T-helper 17 cell (primary cell): ENCODE data around the gene WNT2. TPM values are rescaled to one million over a fixed set of nuclear protein-coding genes. Genes with fewer than 3 reads are reported as not detected.
"Not testable (repeated sequence)": the region's sequence is repeated elsewhere in the genome, so short reads cannot be mapped to it uniquely, and the experiment has no call there.

Source experiments
- ATAC-seq: fragments of 150-1000 bp; cut with Tn5 transposase; 2 replicates; pipeline ENCODE4 v1.10.0; 2021; ENCODE audit warnings: mild to moderate bottlenecking, moderate library complexity
- DNase-seq, 3 donors: peaks; one replicate each; pipeline versions ENCODE4 v3.0.0 to v3.0.0-alpha.2; 2020 to 2021
- H3K9me3 ChIP-seq: one replicate; pipeline ENCODE4 v1.7.0; 2013; ENCODE audit warnings: low read length, mild to moderate bottlenecking; ENCODE audit not compliant: control insufficient read depth, poor library complexity, severe bottlenecking
- H3K27ac Mint-ChIP-seq: one replicate; pipeline ENCODE4 v1.8.0; 2022; ENCODE audit warnings: mild to moderate bottlenecking, moderate library complexity, mixed read lengths
- H3K27me3 Mint-ChIP-seq: one replicate; pipeline ENCODE4 v1.8.0; 2022; ENCODE audit warnings: mixed read lengths
- H3K36me3 Mint-ChIP-seq: one replicate; pipeline ENCODE4 v1.8.0; 2022; ENCODE audit warnings: low read depth, mixed read lengths
- H3K4me1 Mint-ChIP-seq: one replicate; pipeline ENCODE4 v1.8.0; 2022; ENCODE audit warnings: mild to moderate bottlenecking, mixed read lengths
- H3K4me3 Mint-ChIP-seq: one replicate; pipeline ENCODE4 v1.8.0; 2022; ENCODE audit warnings: mild to moderate bottlenecking, moderate library complexity, mixed read lengths
- total RNA-seq, 4 donors: library from RNA in 2 of 4; stranded (reverse) in 2 of 4; gene quantifications; one replicate each; pipeline ENCODE4 v1.2.3 and lab custom pipeline; 2022 to 2026

WNT2 gene
- total RNA-seq, 2 donors from 2014 or later = not detected

DNA sequence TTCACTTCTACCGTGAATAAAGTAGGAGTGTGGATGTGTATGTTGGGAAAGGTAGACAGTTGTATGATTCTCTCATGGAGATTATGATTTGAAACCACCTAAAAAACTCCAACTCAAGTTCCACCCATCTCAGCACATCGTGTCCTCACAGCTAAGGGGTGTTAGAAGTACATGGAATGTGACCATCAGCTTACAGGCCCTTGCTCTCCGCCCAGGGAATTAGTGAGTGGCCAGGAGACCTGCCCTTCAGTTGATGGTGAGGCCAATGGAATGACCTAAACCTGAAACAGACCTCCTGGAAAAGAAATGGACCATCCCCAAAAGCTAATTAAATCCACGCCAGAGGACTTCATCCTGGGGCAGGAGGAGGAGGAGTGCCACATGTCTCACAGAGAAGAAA is 2.1 kb upstream of the WNT2 start:
- H3K27ac Mint-ChIP-seq = no peak overlapping the region
- peaks cover 3% of the 10 kb centered on the region for H3K36me3 Mint-ChIP-seq
- peaks cover 53% of the 10 kb centered on the region for H3K27me3 Mint-ChIP-seq
- no peaks in the 10 kb centered on the region for H3K9me3 ChIP-seq
- ATAC-seq (no peak), DNase-seq (no peak)
- no peak overlapping the region for H3K4me3 Mint-ChIP-seq
- H3K4me1 Mint-ChIP-seq = peaks cover 2% of the 10 kb centered on the region

GRCh38 chr7:117323851-117324711 is 1.2 kb upstream of the WNT2 start:
- DNase-seq = no peak
- Mint-ChIP-seq H3K27ac (no peak overlapping the region), H3K27me3 (peaks cover 55% of the 10 kb centered on the region), H3K4me3 (no peak overlapping the region), H3K36me3 (peaks cover 3% of the 10 kb centered on the region), H3K4me1 (peaks cover 2% of the 10 kb centered on the region)
- no peaks in the 10 kb centered on the region for H3K9me3 ChIP-seq
- no peak for ATAC-seq

GRCh38 chr7:117323305-117323850 is 520 bp upstream of the WNT2 start:
- Mint-ChIP-seq H3K4me1 (peaks cover 2% of the 10 kb centered on the region), H3K27ac (no peak overlapping the region), H3K36me3 (peaks cover 3% of the 10 kb centered on the region), H3K4me3 (no peak overlapping the region), H3K27me3 (peaks cover 58% of the 10 kb centered on the region)
- H3K9me3 ChIP-seq = no peaks in the 10 kb centered on the region
- DNase-seq = no peak
- ATAC-seq = no peak

GRCh38 chr7:117320523-117320922 is 2.3 kb downstream of the WNT2 start:
- peaks cover 53% of the 10 kb centered on the region for H3K27me3 Mint-ChIP-seq
- H3K27ac Mint-ChIP-seq = no peak overlapping the region
- ATAC-seq = no peak

GRCh38 chr7:117319181-117319580 is 3.7 kb downstream of the WNT2 start:
- Mint-ChIP-seq H3K4me1 (peaks cover 2% of the 10 kb centered on the region), H3K36me3 (peaks cover 3% of the 10 kb centered on the region), H3K27ac (no peak overlapping the region), H3K27me3 (peaks cover 44% of the 10 kb centered on the region), H3K4me3 (no peak overlapping the region)
- DNase-seq (no peak), ATAC-seq (no peak)
- H3K9me3 ChIP-seq = no peaks in the 10 kb centered on the region

More at GRCh38 chr7:117320523-117320922, 2.3 kb downstream of the WNT2 start:
- H3K36me3 Mint-ChIP-seq = peaks cover 3% of the 10 kb centered on the region
- H3K4me3 Mint-ChIP-seq = no peak overlapping the region
- no peaks in the 10 kb centered on the region for H3K9me3 ChIP-seq
- peaks cover 2% of the 10 kb centered on the region for H3K4me1 Mint-ChIP-seq
- DNase-seq = no peak

DNA sequence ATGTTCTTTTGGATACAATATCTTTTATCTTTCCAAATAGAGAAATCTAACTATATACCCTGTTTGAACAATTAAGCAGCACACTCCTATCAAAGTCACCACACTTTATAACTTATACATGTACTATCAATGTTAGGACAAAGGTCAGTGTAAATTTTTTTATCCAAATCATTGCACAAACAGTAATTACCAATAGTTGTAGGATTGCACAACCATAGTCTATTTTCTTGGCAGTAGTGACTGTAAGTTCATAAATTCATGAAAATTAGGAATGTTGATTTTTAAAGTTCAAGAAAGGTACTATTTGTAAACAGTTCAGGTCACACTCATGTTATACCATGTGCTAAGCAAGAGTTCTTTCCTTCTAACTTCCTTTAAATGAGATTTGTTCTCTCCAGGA is 9.3 kb downstream of the WNT2 start:
- no peaks in the 10 kb centered on the region for H3K36me3 Mint-ChIP-seq
- H3K27ac Mint-ChIP-seq = no peak overlapping the region
- H3K4me3 Mint-ChIP-seq = no peak overlapping the region
- no peaks in the 10 kb centered on the region for H3K9me3 ChIP-seq
- H3K4me1 Mint-ChIP-seq = no peaks in the 10 kb centered on the region
- DNase-seq = no peak
- peaks cover 15% of the 10 kb centered on the region for H3K27me3 Mint-ChIP-seq
- no peak for ATAC-seq

DNA sequence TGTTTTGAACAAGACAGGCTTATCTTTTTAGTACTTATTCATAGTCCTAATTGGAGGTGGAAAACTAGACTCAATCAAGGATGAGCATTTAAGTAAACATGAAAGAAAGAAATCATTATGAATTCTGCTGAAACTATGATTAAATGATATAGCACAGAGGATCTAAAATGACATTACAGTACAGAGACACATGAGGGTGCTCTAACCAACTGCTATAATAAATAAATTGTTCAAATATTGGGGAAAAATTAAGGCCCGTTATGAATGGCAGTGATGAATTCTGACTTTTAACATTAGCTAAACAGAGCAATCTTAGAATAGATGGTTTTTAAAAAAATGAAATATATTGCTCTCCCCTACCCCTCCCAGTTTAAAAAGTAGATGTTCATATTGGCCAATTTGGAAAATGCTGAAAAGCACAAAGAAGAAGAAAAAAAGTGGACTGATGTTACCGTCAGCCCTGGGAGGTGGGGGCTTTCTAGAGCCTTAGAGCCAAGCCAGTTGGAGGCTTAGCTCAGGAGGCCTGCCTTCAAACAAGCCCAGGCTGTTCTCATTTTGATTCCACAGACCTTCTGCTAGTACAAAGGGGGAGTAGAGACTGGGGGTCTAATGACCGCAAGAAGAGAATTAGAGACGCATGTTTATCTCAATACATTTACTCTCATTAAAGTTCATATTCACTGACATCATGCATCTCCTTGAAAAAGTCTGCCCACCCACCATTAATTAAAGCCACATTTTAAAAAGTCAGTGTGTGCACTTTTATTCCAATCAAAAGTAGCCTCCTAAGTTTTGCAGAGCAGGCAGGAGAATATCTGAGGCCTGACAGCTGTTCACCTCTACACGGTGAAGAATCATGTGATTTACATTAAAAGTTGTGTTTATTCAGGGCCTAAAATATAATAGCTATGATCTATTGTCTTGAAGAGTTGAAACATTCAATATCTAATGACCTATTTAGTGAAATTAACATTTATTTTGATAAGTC is 10.0 kb downstream of the WNT2 start:
- H3K9me3 ChIP-seq = no peaks in the 10 kb centered on the region
- H3K27me3 Mint-ChIP-seq = peaks cover 8% of the 10 kb centered on the region
- H3K36me3 Mint-ChIP-seq = no peaks in the 10 kb centered on the region
- no peak overlapping the region for H3K27ac Mint-ChIP-seq
- no peak overlapping the region for H3K4me3 Mint-ChIP-seq
- ATAC-seq (no peak), DNase-seq (no peak)
- H3K4me1 Mint-ChIP-seq = no peaks in the 10 kb centered on the region

GRCh38 chr7:117308891-117309290 is 14.0 kb downstream of the WNT2 start:
- Mint-ChIP-seq H3K4me1 (no peaks in the 10 kb centered on the region), H3K27me3 (peaks cover 14% of the 10 kb centered on the region), H3K36me3 (no peaks in the 10 kb centered on the region), H3K4me3 (no peak overlapping the region), H3K27ac (no peak overlapping the region)
- no peaks in the 10 kb centered on the region for H3K9me3 ChIP-seq
- ATAC-seq (no peak), DNase-seq (no peak)

DNA sequence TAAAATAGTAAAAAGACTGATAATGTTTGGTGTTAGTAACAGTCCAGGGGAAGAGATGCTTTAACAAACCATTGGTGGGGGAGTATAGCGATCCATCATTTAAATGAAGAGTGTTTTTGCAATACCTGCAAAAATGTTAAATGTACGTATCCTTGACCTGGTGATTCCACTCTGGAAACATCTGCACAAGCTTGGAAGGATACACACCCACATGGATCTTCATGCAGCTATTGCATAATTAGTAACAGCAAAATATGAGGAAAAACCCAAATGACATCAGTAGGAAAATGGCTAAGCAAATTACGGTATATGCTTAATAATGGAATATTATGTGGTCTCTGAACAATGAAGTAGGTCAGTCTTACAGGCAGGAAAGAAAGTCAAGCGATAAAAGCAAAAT is 20.5 kb downstream of the WNT2 start:
- Mint-ChIP-seq H3K36me3 (no peaks in the 10 kb centered on the region), H3K4me3 (no peak overlapping the region), H3K4me1 (no peaks in the 10 kb centered on the region), H3K27ac (no peak overlapping the region), H3K27me3 (peaks cover 6% of the 10 kb centered on the region)
- ATAC-seq (no peak), DNase-seq (no peak)
- no peaks in the 10 kb centered on the region for H3K9me3 ChIP-seq

GRCh38 chr7:117300506-117300905 is 22.4 kb downstream of the WNT2 start:
- not testable (repeated sequence) for H3K27ac Mint-ChIP-seq, DNase-seq, H3K4me3 Mint-ChIP-seq, H3K9me3 ChIP-seq, H3K27me3 Mint-ChIP-seq, ATAC-seq, H3K36me3 Mint-ChIP-seq, H3K4me1 Mint-ChIP-seq

GRCh38 chr7:117297606-117298005 is 25.3 kb downstream of the WNT2 start:
- Mint-ChIP-seq H3K27me3 (peaks cover 7% of the 10 kb centered on the region), H3K36me3 (no peaks in the 10 kb centered on the region), H3K4me1 (peaks cover 2% of the 10 kb centered on the region), H3K27ac (no peak overlapping the region), H3K4me3 (no peak overlapping the region)
- DNase-seq (no peak), ATAC-seq (no peak)
- H3K9me3 ChIP-seq = no peaks in the 10 kb centered on the region

- Mint-ChIP-seq H3K4me1 (peaks cover 2% of the 10 kb centered on the region), H3K4me3 (no peak overlapping the region)
- ATAC-seq = no peak
Measured at GRCh38 chr7:117296066-117296465, 26.8 kb downstream of the WNT2 start.

DNA sequence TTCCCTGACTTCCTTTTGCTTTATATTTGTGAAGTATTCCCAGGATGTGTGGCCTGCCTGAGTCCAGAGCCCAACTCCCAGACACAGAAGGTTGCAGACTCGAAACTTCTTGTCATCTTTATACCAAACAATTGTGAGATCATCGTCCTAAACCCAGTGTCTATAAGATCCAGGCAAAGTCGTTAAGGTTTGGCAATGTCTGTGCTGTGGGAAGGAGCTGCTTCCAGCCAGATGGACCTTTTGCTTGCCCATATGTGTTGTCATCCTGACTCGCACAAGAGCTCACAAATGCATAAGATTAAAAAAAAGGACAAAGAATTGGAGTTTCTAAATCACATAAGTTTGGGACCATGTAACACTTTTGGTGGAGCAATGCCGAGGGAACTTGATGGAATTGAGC is 37.0 kb downstream of the WNT2 start:
- no peaks in the 10 kb centered on the region for H3K9me3 ChIP-seq
- no peaks in the 10 kb centered on the region for H3K36me3 Mint-ChIP-seq
- no peak overlapping the region for H3K27ac Mint-ChIP-seq
- H3K27me3 Mint-ChIP-seq = peaks cover 9% of the 10 kb centered on the region
- H3K4me3 Mint-ChIP-seq = no peak overlapping the region
- ATAC-seq (no peak), DNase-seq (no peak)
- no peaks in the 10 kb centered on the region for H3K4me1 Mint-ChIP-seq

More at GRCh38 chr7:117296066-117296465, 26.8 kb downstream of the WNT2 start:
- no peaks in the 10 kb centered on the region for H3K9me3 ChIP-seq
- Mint-ChIP-seq H3K36me3 (no peaks in the 10 kb centered on the region), H3K27me3 (peaks cover 7% of the 10 kb centered on the region), H3K27ac (no peak overlapping the region)
- no peak for DNase-seq
